Cortex of kidney (tissue), 1 donor: ENCODE results near the gene IDE.
"Not testable (repeated sequence)": the region's sequence is repeated elsewhere in the genome, so short reads cannot be mapped to it uniquely, and the experiment has no call there.

ENCODE experiments used
- DNase-seq: peaks from one replicate; lab custom pipeline; 2025; lab: John Stamatoyannopoulos, UW

IDE gene

DNA sequence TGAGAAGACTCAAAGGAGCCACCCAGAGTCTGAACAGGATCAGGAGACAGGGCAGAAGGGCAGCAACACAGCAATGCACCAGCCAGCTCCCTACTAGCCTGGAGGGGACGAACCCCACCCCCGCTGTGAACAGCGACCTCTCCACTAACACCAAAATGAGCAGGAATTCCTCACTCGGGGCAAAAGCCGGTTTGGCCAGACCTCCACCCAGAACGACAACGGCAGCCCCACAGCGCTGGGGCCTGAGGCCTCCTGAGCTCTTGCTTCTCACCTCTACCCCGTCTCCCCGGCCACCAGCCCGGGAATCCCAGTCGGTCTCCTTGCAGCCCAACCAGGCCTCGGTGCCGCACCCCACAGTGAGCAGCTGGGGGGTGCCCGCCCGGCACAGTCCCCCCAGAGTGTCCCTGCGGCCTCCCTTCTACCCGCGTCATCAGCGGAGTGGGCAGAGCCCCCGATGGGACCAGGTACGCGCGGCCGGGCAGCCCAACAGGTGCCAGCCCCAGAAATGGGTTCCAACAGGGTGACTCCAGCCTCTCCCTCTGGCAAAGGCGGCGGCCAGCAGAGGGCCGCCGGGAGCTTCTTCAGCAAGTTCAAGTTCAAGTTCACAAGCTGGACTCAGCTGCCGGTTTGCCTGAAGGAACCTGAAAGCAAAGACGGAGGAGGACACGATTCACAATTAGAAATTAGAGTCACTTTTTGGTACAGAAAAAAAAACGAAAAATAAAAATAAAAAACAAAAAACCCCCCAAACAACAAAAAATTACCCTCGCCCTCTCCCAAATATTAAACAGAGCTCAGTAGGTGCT lies 153.9 kb downstream of the IDE start:
- DNase-seq: no peak

DNA sequence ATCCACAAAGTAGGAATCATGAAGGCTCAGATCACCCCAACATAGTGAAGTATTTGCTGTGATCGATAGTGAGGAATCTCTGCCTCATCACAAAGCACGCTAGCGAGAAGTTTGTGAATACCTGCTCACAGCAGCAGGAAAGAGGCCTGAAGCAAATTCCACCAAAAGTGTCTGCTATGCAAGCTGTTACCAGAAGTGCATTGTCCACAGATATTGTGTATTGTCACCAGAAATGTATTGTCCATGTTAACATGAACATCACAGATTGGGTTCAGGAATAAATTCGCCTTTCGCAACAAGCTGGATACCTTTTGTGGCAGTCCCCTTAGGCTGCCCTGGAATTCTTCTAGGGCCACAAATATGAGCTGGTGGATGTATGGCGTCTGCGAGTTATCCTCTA lies 155.0 kb downstream of the IDE start:
- DNase-seq: no peak

DNA sequence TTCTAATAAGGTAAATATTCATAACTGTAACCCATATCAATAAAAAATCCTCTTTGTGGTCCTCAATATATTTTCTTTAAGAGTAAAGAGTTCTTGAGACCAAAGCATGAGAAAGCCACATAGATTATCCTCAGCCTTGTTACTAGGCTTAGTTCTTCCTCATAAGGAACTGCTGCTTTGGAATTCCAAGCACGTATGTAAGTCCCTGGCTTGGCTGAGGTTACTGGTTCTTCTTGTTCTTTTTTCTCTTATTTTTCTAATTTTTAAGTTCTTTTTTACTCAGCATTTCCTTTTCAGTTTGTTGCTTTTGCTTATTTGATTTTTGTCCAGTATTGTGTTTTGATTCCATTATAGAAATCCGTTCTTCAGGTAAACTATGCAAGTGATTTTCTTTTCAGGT lies 155.7 kb downstream of the IDE start:
- no peak for DNase-seq

DNA sequence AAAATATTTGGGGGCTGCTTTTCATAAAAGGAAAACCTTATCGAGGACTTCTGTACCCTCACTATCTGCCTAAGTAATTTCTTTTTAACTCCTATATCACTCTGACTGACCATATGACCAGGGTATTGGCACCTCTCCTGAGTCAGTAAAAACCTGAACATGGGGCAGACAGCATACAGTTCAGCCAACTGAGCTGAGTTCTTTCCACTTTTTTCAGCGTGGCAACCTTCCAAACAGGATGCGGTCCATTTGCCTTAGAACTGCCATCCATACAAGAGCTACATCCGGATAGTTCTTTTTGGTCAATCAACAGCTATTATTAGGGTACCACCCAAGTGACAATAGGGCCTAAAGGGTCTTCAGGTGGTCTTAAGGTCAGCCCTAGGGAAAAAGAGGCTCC lies 160.4 kb downstream of the IDE start:
- no peak for DNase-seq

DNA sequence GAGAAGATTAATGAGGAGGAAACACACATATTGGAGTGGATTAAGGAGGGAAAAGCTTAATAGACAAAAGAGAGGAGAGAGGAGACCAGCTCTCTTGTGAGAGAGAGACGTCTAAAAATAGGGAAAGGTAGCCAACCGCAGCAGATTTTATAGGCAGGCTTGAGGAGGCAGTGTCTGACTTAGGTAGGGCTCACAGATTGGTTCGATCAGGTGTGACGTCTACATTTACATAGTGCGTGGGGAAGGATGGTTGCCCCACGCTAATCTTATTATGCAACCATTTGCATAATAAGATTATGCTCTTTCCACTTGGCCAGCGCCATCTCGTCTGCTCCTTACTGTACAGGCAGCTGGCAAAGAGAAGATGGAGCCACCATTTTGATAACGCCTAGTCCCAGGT lies 160.9 kb downstream of the IDE start:
- DNase-seq: no peak

DNA sequence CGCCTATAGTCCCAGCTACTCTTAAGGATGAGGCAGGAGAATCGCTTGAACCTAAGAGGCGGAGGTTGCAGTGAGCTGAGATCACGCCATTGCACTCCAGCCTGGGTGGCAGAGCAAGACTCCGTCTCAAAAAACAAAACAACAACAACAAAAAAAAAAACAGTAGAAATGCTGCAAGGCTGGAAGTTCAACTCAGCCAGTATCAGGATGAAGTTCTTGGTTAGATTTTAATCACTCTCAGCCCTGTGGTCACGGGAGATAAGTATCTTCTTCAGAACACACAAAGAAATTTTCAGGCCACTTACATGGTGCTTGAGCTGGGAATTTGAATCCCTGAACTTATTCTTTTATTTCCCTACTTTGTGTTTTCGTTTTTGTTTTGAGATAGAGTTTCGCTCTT lies 162.5 kb downstream of the IDE start:
- DNase-seq: no peak

DNA sequence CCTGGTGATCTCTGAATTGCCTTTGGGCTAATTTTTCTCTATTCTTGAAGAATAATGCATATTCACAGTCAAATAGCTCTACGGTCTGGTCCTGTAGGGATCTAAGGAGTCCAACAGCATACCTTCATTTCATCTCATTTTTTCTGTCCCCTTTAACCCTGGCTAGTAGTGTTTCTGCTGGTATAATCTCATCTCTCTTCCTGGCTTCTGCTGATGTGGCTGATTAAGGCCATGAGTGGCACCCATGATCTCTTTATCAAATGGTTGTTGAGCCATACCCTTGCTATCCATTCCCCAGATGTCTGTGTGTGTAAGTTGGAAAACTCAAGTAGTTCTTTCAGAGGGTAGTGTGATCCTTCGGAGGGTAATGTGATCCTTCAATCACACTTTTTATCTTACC lies 163.4 kb downstream of the IDE start:
- DNase-seq: no peak

DNA sequence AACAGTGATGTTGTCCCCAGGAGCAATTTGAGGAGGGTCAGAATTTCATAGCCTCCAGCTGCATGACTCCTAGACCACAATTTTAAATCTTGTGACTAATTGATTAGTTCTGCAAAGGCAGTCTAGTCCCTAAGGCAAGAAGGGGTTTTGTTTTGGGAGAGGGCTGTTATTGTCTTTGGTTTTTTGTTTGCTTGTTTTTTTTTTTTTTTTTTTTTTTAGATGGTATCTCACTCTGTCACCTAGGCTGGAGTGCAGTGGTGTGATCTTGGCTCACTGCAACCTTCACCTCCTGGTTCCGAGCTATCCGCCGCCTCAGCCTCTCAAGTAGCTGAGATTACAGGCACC lies 165.9 kb downstream of the IDE start:
- DNase-seq: no peak

DNA sequence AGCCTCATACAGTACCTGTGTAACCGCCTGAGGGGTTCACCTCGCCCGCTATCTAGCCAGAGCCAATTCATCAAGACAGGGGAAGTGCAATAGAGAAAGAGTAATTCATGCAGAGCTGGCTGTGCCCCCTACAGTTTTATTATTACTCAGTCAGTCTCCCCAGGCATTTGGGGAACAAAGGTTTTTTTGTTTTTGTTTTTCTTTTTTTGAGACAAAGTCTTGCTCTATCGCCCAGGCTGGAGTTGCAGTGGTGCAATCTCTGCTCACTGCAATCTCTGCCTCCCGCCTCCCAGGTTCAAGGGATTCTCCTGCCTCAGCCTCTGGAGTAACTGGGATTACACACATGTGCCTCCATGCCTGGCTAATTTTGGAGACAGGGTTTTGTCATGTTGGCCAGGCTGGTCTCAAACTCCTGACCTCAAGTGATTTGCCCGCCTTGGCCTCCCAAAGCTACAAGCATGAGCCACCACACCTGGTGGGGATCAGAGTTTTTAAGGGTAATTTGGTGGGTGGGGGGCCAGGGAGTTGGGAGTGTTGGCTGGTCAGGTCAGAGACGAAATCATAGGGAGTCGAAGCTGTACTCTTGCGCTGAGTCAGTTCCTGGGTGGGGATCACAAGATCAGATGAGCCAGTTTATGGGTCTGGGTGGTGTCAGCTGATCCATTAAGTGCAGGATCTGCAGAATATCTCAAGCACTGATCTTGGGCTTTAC lies 166.4 kb downstream of the IDE start:
- DNase-seq: no peak

DNA sequence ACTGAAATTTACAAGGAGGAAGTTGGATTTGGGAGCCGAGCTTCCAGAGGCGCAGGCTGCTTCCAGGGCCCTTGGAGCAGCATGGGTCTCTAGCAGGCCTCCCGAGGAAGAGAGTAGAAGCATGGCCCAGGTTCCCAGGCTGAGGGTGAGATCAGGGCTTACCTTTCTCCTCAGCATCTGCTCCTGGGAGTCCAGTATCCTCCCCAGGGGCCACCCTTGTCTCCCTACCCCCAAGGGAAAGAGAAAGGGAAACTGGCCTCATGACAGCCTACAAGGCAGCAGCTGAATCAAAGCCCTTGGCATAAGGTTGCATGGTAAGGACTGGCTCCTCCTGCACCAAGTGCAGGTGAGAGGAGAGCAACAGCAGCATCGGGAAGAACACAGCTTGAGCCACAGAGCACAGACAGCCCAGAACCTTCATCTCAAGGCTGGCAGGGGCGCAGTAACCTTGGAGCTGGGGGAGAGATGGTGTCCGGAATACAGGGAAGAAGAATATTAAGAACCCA lies 168.4 kb downstream of the IDE start:
- DNase-seq: no peak

DNA sequence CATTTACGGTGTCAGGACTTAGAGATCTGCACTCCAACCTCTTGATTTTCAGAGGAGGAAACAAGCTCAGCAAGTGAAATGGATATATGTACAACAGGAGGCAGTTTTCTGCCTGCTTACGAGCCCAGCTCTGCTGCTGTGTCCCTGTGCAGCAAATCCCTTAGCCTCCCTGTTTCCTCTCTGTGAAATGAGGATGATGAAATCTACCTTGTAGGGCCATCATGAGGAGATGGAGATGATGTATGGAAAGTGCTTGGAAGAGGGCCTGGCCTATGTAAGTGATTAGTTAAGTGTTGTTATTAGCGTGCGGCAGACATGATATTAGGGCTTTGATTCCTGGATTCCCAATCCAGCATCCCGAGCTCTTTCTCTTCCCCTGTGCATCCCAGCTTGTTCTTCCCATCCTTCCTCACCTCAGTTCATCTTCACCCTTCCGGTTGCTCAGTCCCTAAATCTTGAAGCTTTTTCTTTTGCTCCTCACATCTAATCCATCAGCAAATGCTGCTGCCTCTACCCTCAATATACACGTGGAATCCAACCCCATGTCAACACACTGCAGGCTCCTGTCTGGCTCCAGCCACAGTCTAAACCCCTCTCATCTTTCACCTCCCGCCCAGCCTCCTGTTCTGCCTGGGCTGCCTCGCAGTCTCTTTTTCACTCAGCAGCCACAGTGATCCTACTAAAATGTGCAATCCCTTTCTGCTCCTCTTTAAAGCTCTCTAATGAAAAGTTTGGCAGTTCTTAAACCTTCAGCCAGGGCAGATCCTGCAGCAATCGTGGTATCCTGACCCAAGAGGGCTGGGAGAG lies 169.1 kb downstream of the IDE start:
- DNase-seq: no peak

DNA sequence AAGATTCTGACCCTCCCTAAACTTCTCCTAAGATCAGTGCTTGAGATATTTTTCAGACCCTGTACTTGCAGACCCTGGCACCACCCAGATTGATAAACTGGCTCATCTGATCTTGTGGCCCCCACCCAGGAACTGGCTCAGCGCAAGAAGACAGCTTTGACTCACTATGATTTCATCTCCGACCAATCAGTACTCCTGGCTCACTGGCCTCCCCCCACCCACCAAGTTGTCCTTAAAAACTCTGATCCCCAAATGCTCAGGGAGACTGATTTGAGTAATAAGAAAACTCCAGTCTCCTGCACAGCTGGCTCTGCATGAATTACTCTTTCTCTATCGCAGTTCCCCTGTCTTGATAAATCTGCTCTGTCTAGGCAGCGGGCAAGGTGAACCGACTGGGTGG lies 171.7 kb downstream of the IDE start:
- DNase-seq: not testable (repeated sequence)
